HG02885 (cell line): ENCODE measurements around the gene SORL1.

Experiments used
- ATAC-seq: cut with Tn5 transposase; IDR thresholded peaks from one replicate; pipeline ENCODE4 v1.9.1; 2021; ENCODE audit warnings: mild to moderate bottlenecking; ENCODE audit not compliant: unreplicated experiment, poor library complexity

Gene SORL1

GRCh38 chr11:121648306-121648705 lies 196.2 kb downstream of the SORL1 start:
- no peak for ATAC-seq

GRCh38 chr11:121649798-121650197 lies 197.7 kb downstream of the SORL1 start:
- no peak for ATAC-seq

GRCh38 chr11:121650351-121651256 lies 198.5 kb downstream of the SORL1 start:
- peak; percentile 78 for ATAC-seq

GRCh38 chr11:121651257-121651605 lies 199.1 kb downstream of the SORL1 start:
- ATAC-seq: no peak

GRCh38 chr11:121652971-121653370 lies 200.9 kb downstream of the SORL1 start:
- ATAC-seq: no peak

- ATAC-seq: no peak
Measured at GRCh38 chr11:121654259-121654842, 202.2 kb downstream of the SORL1 start.

GRCh38 chr11:121654843-121655536 lies 202.9 kb downstream of the SORL1 start:
- ATAC-seq: no peak

- ATAC-seq: peak; percentile 95
Measured at GRCh38 chr11:121655537-121656327, 203.6 kb downstream of the SORL1 start.

- ATAC-seq: no peak
Measured at GRCh38 chr11:121656328-121657090, 204.4 kb downstream of the SORL1 start.

- no peak for ATAC-seq
Measured at GRCh38 chr11:121657146-121657545, 205.0 kb downstream of the SORL1 start.

- no peak for ATAC-seq
Measured at GRCh38 chr11:121659811-121660210, 207.7 kb downstream of the SORL1 start.

GRCh38 chr11:121661880-121662486 lies 209.9 kb downstream of the SORL1 start:
- ATAC-seq: no peak

GRCh38 chr11:121664144-121664543 lies 212.0 kb downstream of the SORL1 start:
- ATAC-seq: no peak

GRCh38 chr11:121665206-121665838 lies 213.2 kb downstream of the SORL1 start:
- ATAC-seq: no peak

GRCh38 chr11:121667836-121668235 lies 215.7 kb downstream of the SORL1 start:
- no peak for ATAC-seq

- no peak for ATAC-seq
Measured at GRCh38 chr11:121669422-121669821, 217.3 kb downstream of the SORL1 start.

GRCh38 chr11:121670266-121670665 lies 218.2 kb downstream of the SORL1 start:
- no peak for ATAC-seq

- no peak for ATAC-seq
Measured at GRCh38 chr11:121670805-121671282, 218.7 kb downstream of the SORL1 start.
